Adrenal gland (tissue), 12 donors: ENCODE measurements around the gene CMBL. TPM values are rescaled to one million over a fixed set of nuclear protein-coding genes. Genes with fewer than 3 reads are reported as not detected.

ENCODE experiments used
- DNase-seq, 7 donors: peaks; one replicate each; pipeline ENCODE4 v3.0.0-alpha.2; 2019 to 2020
- H3K27ac ChIP-seq, 5 donors: fragments of 200-600 bp; sonication (generic) in 4 of 5; 1 replicate in 3 of 5; 2 replicates in 2 of 5; pipeline versions ENCODE4 v1.5.1 to v1.8.0; 2016 to 2020; ENCODE audit warnings: mild to moderate bottlenecking in 1 of 5
- H3K27me3 ChIP-seq: fragments of 200-600 bp; 2 replicates; pipeline ENCODE4 v1.8.0; 2021
- H3K36me3 ChIP-seq, 2 donors: fragments of 200-600 bp; replicated peaks in 1 of 2; 1 replicate in 1 of 2; 2 replicates in 1 of 2; pipeline versions ENCODE4 v1.5.1 to v1.8.0; 2018 to 2022
- H3K4me1 ChIP-seq, 2 donors: fragments of 200-600 bp; replicated peaks in 1 of 2; 1 replicate in 1 of 2; 2 replicates in 1 of 2; pipeline versions ENCODE4 v1.5.1 to v1.8.0; 2018 to 2021
- H3K4me3 ChIP-seq, 4 donors: fragments of 200-600 bp; sonication (generic) in 3 of 4; one replicate each; pipeline ENCODE4 v1.5.1; 2016 to 2018
- H3K9me3 ChIP-seq, 3 donors: fragments of 200-600 bp; sonication (generic) in 1 of 3; replicated peaks in 1 of 3; 1 replicate in 2 of 3; 2 replicates in 1 of 3; pipeline versions ENCODE4 v1.5.1 to v1.8.0; 2016 to 2021
- CTCF ChIP-seq, 6 experiments: fragments of 450-650 bp in 4 of 6; fragments of 200-600 bp in 2 of 6; sonication (generic) in 1 of 6; IDR thresholded peaks; 1 replicate in 5 of 6; 2 replicates in 1 of 6; pipeline versions ENCODE4 v1.5.1 to v1.8.0; 2016 to 2021; ENCODE audit warnings: antibody characterized with exemption in 6 of 6, mild to moderate bottlenecking in 2 of 6, moderate library complexity in 1 of 6
- POLR2A ChIP-seq, 2 donors: fragments of 450-650 bp; IDR thresholded peaks; one replicate each; pipeline ENCODE4 v1.6.1; 2017; ENCODE audit warnings: antibody characterized with exemption in 2 of 2, mild to moderate bottlenecking in 2 of 2, moderate library complexity in 1 of 2
- WGBS, 4 donors: extraction: QIAGEN DNeasy Blood & Tissue Kit in 2 of 4; methylation state at CpG; one replicate each; pipeline versions ENCODE4 v1.1.5 to v1.1.7; 2013 to 2017; 5-methylcytosine and 5-hydroxymethylcytosine counted together
- intact Hi-C, 2 donors: fragments of 100-400 bp; cut with DNase I; formaldehyde crosslinking; loops; one replicate each; pipeline versions ENCODE4 v1.14.1 to v1.15.0; 2022 to 2023
- polyA plus RNA-seq, 3 donors: library from polyadenylated mRNA; stranded (reverse); fragments of 200-250 nt in 2 of 3; fragments of 350-450 nt in 1 of 3; fragmentation: Illumina TruSeq in 1 of 3; extraction: RNeasy Lipid Tissue Mini Kit (QIAGEN cat#74804) in 1 of 3; gene quantifications; one replicate each; pipeline ENCODE4 v1.2.3, GENCODE V29; 2013 to 2014
- small RNA-seq, 2 donors: library from RNA; depleted of rRNA; stranded (forward); fragments of <200 nt; gene quantifications; one replicate each; pipeline ENCODE3, GENCODE V24; 2016
- total RNA-seq, 9 donors: library from RNA; depleted of rRNA in 4 of 9; stranded (reverse); fragments of >200 nt in 4 of 9; fragments of 120-200 nt in 1 of 9; fragmentation: NEBNext Ultra II Directional in 1 of 9; extraction: Animal tissue kit (Norgen Biotek cat#: 25700) in 1 of 9; gene quantifications; one replicate each; pipeline versions ENCODE4 v1.1.0 to v1.2.4, GENCODE V29; 2013 to 2023
- donor health status: healthy with polysubstance abuse.
- donor health status: Bipolar disorder and iron deficiency.
- donor health status: DM: yes; HTN: yes; CAD: no.
- donor health status: DM: no; HTN: no; CAD: no.
- donor health status: DM: no; HTN: no; CAD: no.
- donor health status: DM: yes; HTN: yes; CAD: no.

The CMBL gene
- total and polyA plus RNA-seq, 12 donors: 14.9 to 87.7 (median 28.9) TPM

GRCh38 chr5:10232386-10232785 lies 75.3 kb downstream of the CMBL start:
- intact Hi-C loops: no loop called here
- Histone ChIP-seq H3K9me3 (no peaks in the 10 kb centered on the region), H3K27me3 (no peaks in the 10 kb centered on the region), H3K4me3 (no peak overlapping the region), H3K4me1 (no peaks in the 10 kb centered on the region), H3K36me3 (peaks cover 0 to 11% of the 10 kb centered on the region in 2 donors), H3K27ac (no peak overlapping the region)
- 96 to 98% (median 97%) methylated on average over 8 to 9 of the region's 9 CpGs for WGBS, 4 donors
- TF ChIP-seq POLR2A (IDR thresholded peaks at IDR 0.05): no peak
- no peak for TF ChIP-seq CTCF (IDR thresholded peaks at IDR 0.05)
- no peak for DNase-seq

DNA sequence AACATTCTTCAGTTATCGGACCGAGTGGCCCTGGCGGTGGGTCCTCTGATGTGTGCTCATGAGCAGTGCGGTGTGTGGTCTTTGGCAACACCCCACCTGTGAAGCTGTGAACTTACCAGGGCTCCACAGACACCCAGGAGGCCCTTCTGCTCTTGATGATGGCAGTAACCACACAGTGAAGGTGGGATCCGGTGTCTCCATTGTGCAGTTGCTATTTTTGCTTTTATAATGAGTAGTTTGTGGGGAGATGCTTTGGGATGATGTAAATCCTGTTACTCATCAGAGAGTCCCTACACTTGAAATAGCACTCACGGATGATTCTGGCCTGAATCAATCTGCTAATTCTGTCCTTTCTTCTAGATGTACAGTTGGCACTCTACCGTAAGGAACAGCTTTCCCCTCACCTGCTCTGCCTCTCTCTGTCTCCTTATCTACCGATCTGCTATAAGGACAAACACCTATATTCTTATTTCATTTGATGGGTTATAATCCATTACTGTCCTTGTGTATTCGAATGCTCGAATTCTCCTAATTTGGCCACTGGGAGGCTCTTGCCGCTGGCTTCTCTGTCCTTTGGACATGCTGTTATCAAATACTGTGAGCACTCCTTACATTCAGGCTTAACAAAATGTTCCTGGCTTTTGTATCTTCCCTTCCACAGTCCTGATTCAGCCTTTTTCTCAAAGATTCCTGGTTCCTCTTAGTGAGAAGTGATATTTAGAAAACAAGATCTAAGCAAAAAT lies 78.2 kb downstream of the CMBL start:
- Histone ChIP-seq H3K9me3 (no peaks in the 10 kb centered on the region), H3K36me3 (no peaks in the 10 kb centered on the region), H3K27me3 (no peaks in the 10 kb centered on the region), H3K4me1 (no peaks in the 10 kb centered on the region), H3K27ac (no peak overlapping the region), H3K4me3 (no peak overlapping the region)
- 89 to 96% (median 94%) methylated on average over 10 to 11 of the region's 11 CpGs for WGBS, 4 donors
- TF ChIP-seq CTCF (IDR thresholded peaks at IDR 0.05) (no peak), POLR2A (IDR thresholded peaks at IDR 0.05) (no peak)
- intact Hi-C loops: no loop called here
- DNase-seq: no peak

- Histone ChIP-seq H3K4me1 (no peaks in the 10 kb centered on the region), H3K4me3 (no peak overlapping the region), H3K36me3 (no peaks in the 10 kb centered on the region), H3K9me3 (no peaks in the 10 kb centered on the region), H3K27me3 (no peaks in the 10 kb centered on the region), H3K27ac (no peak overlapping the region)
- intact Hi-C loops: no loop called here
- no peak for DNase-seq
- TF ChIP-seq POLR2A (IDR thresholded peaks at IDR 0.05): no peak
- no peak for TF ChIP-seq CTCF (IDR thresholded peaks at IDR 0.05)
- 93 to 97% (median 94%) methylated on average over 1 of the region's 1 CpG for WGBS, 4 donors
These were observed 79.4 kb downstream of the CMBL start for GRCh38 chr5:10228288-10228687.

Small RNA genes within 50 kb of the gene (small RNA-seq; reads per million reads assigned to genes)
- gene RF00019: 0 reads per million in 2 donors

Other genes with a start within 250 kb of the CMBL start
- gene ATPSCKMT, start 58.0 kb downstream of the CMBL start, total RNA-seq: 10 to 100 TPM; 11.4 to 59.0 (median 24.0) TPM
- 10 to 100 TPM; 13.7 to 26.5 (median 14.9) TPM for gene ATPSCKMT, start 58.0 kb downstream of the CMBL start, polyA plus RNA-seq
- gene CCT5, start 57.6 kb downstream of the CMBL start, total RNA-seq: 100 to 1,000 TPM; 116 to 645 (median 158) TPM
- 100 to 1,000 TPM in 2 of 3 donors, 10 to 100 TPM in 1; 81.3 to 403 (median 126) TPM for gene CCT5, start 57.6 kb downstream of the CMBL start, polyA plus RNA-seq
- gene MARCHF6, start 45.8 kb upstream of the CMBL start, total RNA-seq: 100 to 1,000 TPM in 5 of 9 donors, 10 to 100 TPM in 4; 51.6 to 170 (median 131) TPM
- 100 to 1,000 TPM in 1 of 3 donors, 10 to 100 TPM in 2; 74.0 to 140 (median 98.5) TPM for gene MARCHF6, start 45.8 kb upstream of the CMBL start, polyA plus RNA-seq
- 1 to 10 TPM in 2 of 9 donors, under 1 TPM in 4, not detected in 3; 0.39 to 3.9 (median 0.46) TPM for gene ROPN1L, start 134.0 kb upstream of the CMBL start, total RNA-seq
- under 1 TPM; 0.15 to 0.56 (median 0.24) TPM for gene ROPN1L, start 134.0 kb upstream of the CMBL start, polyA plus RNA-seq